ENCODE results near the gene UBE2J2.

The UBE2J2 gene

DNA sequence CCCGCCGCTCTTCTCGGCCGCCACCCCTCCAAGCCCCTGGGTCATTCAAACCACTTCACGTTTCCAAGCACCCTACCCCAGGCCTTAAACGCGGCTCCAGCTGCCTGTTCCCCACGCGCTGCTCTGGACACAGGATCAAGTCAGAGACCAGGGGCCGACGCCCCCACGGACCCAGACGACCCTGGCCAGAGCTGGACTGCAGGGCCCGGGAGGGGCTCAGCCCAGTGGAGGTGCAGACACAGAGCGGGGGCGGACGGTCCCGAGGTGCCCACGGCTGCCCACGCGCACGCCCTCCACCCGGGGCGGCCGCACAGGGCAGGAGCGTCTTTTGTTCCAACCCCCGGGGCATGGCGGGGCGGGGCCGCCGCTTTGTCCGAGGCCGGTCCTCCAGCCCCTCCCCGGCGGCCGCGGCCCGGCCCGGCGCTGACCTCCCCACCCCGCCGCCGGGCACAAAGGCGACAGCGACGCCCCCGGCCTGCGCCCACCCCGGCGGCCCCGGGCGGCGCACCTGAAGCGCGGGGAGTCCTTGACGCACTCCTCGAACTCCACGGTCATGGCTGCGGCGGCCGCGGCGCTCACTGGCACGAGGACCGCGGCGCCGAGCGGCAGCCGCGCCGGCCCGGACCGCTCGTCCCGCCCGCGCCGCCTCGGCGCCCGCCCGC, 33.7 kb upstream of the UBE2J2 start:
- Histone ChIP-seq H2BK5ac (ENCODE audit: low read depth, low read length, poor library complexity, severe bottlenecking) (no peak overlapping the region), H2AFZ (ENCODE audit: low read depth, low read length) (no peak overlapping the region), H3K23ac (ENCODE audit: low read length in 2 of 2) (peak overlapping the region; percentile 73 to 84), H4K8ac (ENCODE audit: low read length) (no peak overlapping the region), H2BK12ac (ENCODE audit: low read length in 2 of 2) (peak overlapping the region in 1 of 2 experiments; percentile 42), H3K4me3 (ENCODE audit: insufficient read depth in 1 of 2, low read depth in 1 of 2, low read length in 2 of 2) (peak overlapping the region; percentile 82 to 89), H3K9ac (ENCODE audit: low read length) (peak overlapping the region; percentile 82), H3K27ac (ENCODE audit: low read length, poor library complexity, severe bottlenecking) (peak overlapping the region; percentile 26), H3K18ac (ENCODE audit: low read depth in 1 of 2, low read length in 2 of 2) (peak overlapping the region; percentile 68 to 70), H4K91ac (ENCODE audit: low read length) (peak overlapping the region; percentile 71), H2BK120ac (ENCODE audit: low read depth, low read length) (peak overlapping the region; percentile 62), H2AK5ac (ENCODE audit: low read length, severe bottlenecking) (no peak overlapping the region), H3K79me1 (replicated peaks; ENCODE audit: low read length, poor library complexity, severe bottlenecking) (peaks cover 16% of the 10 kb centered on the region), H2BK15ac (ENCODE audit: low read depth, poor library complexity, severe bottlenecking) (peak overlapping the region; percentile 23), H3K4me1 (ENCODE audit: control insufficient read depth, insufficient read depth, low read depth, low read length) (peaks cover 60% of the 10 kb centered on the region), H3K4ac (ENCODE audit: low read depth in 1 of 2, low read length in 2 of 2) (peak overlapping the region; percentile 54 to 79), H3K9me3 (ENCODE audit: control insufficient read depth, low read length) (no peaks in the 10 kb centered on the region), H3K4me2 (ENCODE audit: low read length, poor library complexity, severe bottlenecking) (peak overlapping the region; percentile 77), H3K14ac (ENCODE audit: low read length in 2 of 2) (peak overlapping the region in 1 of 2 experiments; percentile 93), H3K27me3 (ENCODE audit: control insufficient read depth in 1 of 2, insufficient read depth in 1 of 2, low read length in 2 of 2) (no peaks in the 10 kb centered on the region), H3K36me3 (ENCODE audit: control insufficient read depth in 1 of 2, insufficient read depth in 2 of 2, low read depth in 1 of 2, low read length in 2 of 2) (peaks cover 20 to 53% of the 10 kb centered on the region in 2 experiments)
- DNase-seq, result peak; percentile 53
- WGBS, result 1% methylated on average over 61 of the region's 83 CpGs

DNA sequence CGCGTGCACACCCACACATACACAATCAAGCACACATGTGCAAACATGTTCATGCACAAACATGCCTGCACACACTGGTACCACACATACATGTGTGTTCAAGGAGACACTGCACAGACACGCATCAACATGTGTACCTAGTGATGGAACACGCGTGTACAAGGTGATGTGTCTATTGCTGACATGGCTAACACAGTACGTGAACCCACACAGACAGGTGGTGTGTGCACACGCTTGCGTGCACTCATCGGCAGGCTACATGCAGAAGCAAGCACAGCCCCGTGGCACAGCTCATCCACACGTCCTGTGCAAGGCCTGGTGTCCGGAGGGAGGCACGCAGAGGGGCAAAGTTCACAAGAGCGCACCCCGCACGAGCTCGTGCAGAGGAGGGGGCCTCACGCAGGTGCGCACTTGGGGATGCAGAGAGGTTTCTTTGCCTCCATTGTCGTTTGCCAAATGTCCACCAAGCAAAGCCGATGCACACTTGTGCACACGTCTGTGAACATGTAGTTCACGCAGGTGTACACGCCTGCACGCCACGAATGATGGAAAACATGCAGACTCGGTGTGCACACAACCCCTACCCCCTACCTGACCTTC, 33.1 kb upstream of the UBE2J2 start:
- Histone ChIP-seq H3K9ac (ENCODE audit: low read length) (peak overlapping the region; percentile 82), H3K9me3 (ENCODE audit: control insufficient read depth, low read length) (no peaks in the 10 kb centered on the region), H3K14ac (ENCODE audit: low read length in 2 of 2) (peak overlapping the region in 1 of 2 experiments; percentile 93), H3K4me2 (ENCODE audit: low read length, poor library complexity, severe bottlenecking) (peak overlapping the region; percentile 77), H3K79me1 (replicated peaks; ENCODE audit: low read length, poor library complexity, severe bottlenecking) (peaks cover 20% of the 10 kb centered on the region), H2AFZ (ENCODE audit: low read depth, low read length) (no peak overlapping the region), H4K8ac (ENCODE audit: low read length) (no peak overlapping the region), H3K27me3 (ENCODE audit: control insufficient read depth in 1 of 2, insufficient read depth in 1 of 2, low read length in 2 of 2) (no peaks in the 10 kb centered on the region), H3K23ac (ENCODE audit: low read length in 2 of 2) (no peak overlapping the region), H3K27ac (ENCODE audit: low read length, poor library complexity, severe bottlenecking) (no peak overlapping the region), H2BK15ac (ENCODE audit: low read depth, poor library complexity, severe bottlenecking) (no peak overlapping the region), H3K4me1 (ENCODE audit: control insufficient read depth, insufficient read depth, low read depth, low read length) (peaks cover 63% of the 10 kb centered on the region), H2BK12ac (ENCODE audit: low read length in 2 of 2) (peak overlapping the region in 1 of 2 experiments; percentile 1), H2BK120ac (ENCODE audit: low read depth, low read length) (no peak overlapping the region), H3K4me3 (ENCODE audit: insufficient read depth in 1 of 2, low read depth in 1 of 2, low read length in 2 of 2) (peak overlapping the region; percentile 82 to 89), H3K4ac (ENCODE audit: low read depth in 1 of 2, low read length in 2 of 2) (peak overlapping the region in 1 of 2 experiments; percentile 79), H2AK5ac (ENCODE audit: low read length, severe bottlenecking) (no peak overlapping the region), H2BK5ac (ENCODE audit: low read depth, low read length, poor library complexity, severe bottlenecking) (no peak overlapping the region), H3K18ac (ENCODE audit: low read depth in 1 of 2, low read length in 2 of 2) (peak overlapping the region in 1 of 2 experiments; percentile 70), H4K91ac (ENCODE audit: low read length) (peak overlapping the region; percentile 71), H3K36me3 (ENCODE audit: control insufficient read depth in 1 of 2, insufficient read depth in 2 of 2, low read depth in 1 of 2, low read length in 2 of 2) (peaks cover 19 to 52% of the 10 kb centered on the region in 2 experiments)
- 62% methylated on average over 27 of the region's 27 CpGs for WGBS
- DNase-seq, result peak; percentile 24

DNA sequence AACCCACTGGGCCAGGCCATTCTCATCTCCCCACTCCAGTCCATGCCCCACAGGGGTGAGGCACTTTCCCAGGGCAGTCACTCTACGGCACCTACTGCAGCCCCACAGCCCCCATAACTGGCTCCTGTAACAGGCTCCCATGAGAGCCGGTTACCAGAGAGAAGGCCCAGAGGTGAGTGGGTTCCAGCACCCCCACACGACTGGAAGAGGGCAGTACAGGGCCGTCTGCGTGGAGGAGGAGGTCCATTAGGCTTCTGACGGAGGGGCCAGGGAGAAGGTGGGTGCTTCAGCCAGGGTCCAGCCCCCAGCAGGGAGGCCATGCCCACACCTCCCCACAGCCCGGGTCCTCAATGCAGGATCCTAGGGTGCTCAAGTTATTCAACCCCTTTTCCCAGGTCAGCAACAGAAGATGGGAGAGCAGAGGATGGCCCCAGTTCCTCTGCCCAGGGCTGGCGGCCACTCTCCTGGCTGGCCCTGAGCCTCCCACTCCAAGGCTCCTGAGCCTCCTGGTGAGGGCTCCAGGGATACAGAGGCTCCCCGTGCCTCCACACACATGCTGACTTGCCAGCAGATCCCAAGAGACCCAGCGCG, 32.5 kb upstream of the UBE2J2 start:
- H3K36me3 ChIP-seq (ENCODE audit: control insufficient read depth in 1 of 2, insufficient read depth in 2 of 2, low read depth in 1 of 2, low read length in 2 of 2), result peaks cover 13 to 49% of the 10 kb centered on the region in 2 experiments
- H3K9ac ChIP-seq (ENCODE audit: low read length), result peak overlapping the region; percentile 82
- WGBS, result 47% methylated on average over 11 of the region's 11 CpGs

More for the DNA sequence above, 32.5 kb upstream of the UBE2J2 start:
- Histone ChIP-seq H3K14ac (ENCODE audit: low read length in 2 of 2) (peak overlapping the region in 1 of 2 experiments; percentile 93), H3K4me1 (ENCODE audit: control insufficient read depth, insufficient read depth, low read depth, low read length) (peaks cover 63% of the 10 kb centered on the region), H3K27me3 (ENCODE audit: control insufficient read depth in 1 of 2, insufficient read depth in 1 of 2, low read length in 2 of 2) (no peaks in the 10 kb centered on the region), H3K4me3 (ENCODE audit: insufficient read depth in 1 of 2, low read depth in 1 of 2, low read length in 2 of 2) (peak overlapping the region in 1 of 2 experiments; percentile 89), H3K79me1 (replicated peaks; ENCODE audit: low read length, poor library complexity, severe bottlenecking) (peaks cover 22% of the 10 kb centered on the region), H2BK12ac (ENCODE audit: low read length in 2 of 2) (peak overlapping the region; percentile 35 to 89), H3K4ac (ENCODE audit: low read depth in 1 of 2, low read length in 2 of 2) (peak overlapping the region in 1 of 2 experiments; percentile 74), H2BK5ac (ENCODE audit: low read depth, low read length, poor library complexity, severe bottlenecking) (no peak overlapping the region), H3K27ac (ENCODE audit: low read length, poor library complexity, severe bottlenecking) (peak overlapping the region; percentile 81), H4K91ac (ENCODE audit: low read length) (peak overlapping the region; percentile 14), H2AFZ (ENCODE audit: low read depth, low read length) (no peak overlapping the region), H2AK5ac (ENCODE audit: low read length, severe bottlenecking) (peak overlapping the region; percentile 33), H3K23ac (ENCODE audit: low read length in 2 of 2) (no peak overlapping the region), H3K4me2 (ENCODE audit: low read length, poor library complexity, severe bottlenecking) (peak overlapping the region; percentile 80), H3K9me3 (ENCODE audit: control insufficient read depth, low read length) (no peaks in the 10 kb centered on the region), H3K18ac (ENCODE audit: low read depth in 1 of 2, low read length in 2 of 2) (peak overlapping the region; percentile 40 to 71), H4K8ac (ENCODE audit: low read length) (peak overlapping the region; percentile 52), H2BK15ac (ENCODE audit: low read depth, poor library complexity, severe bottlenecking) (peak overlapping the region; percentile 26), H2BK120ac (ENCODE audit: low read depth, low read length) (peak overlapping the region; percentile 36)
- DNase-seq, result peak; percentile 52
